ENCODE measurements around the gene HMX2.

Gene HMX2, protein sequence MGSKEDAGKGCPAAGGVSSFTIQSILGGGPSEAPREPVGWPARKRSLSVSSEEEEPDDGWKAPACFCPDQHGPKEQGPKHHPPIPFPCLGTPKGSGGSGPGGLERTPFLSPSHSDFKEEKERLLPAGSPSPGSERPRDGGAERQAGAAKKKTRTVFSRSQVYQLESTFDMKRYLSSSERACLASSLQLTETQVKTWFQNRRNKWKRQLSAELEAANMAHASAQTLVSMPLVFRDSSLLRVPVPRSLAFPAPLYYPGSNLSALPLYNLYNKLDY

DNA sequence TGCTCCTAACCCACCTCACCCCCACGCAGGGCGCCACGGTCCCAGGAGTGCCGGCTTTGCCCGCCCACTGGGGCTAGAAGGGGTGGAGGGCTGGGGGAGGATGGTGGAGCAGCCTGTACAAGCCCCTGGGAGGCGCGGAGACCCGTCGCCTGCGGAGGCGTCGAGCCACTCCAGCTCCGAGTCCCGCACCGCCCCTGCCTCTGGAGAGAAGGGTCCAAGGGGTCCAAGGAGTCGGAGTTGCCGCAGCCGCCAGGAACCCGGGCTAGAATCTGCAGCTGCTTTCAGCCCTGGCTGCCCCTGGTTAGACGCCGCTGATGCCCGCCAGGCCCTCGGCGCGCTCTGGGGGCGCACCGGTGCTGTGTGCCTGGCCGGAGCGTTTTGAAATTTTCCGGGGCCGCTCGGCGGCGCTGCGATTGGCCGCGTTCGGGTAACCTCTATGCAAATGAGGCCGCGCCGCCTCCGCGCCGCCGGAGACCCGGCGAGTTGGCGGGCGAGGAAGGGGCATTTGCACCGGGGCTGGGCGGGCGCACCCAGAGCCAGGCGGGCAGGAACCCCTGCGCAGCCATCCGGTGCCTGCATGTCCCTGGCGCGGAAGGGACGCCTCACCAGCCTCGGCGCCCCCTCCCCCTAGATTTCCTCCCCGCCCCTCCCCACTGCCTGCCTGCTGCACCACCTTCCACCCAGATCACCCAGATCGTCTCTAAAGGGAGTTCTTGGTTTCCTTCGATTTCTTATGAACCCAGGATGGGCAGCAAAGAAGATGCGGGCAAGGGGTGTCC, at the start of gene HMX2:
Gene HMX2, plus strand, starts transcription at position 502 of the 779 bp plus-strand sequence. Its CDS starts 243 bp downstream, at position 745.
- Histone ChIP-seq H3K4me3 (ENCODE audit: low read depth, low read length) (peak within 1 kb of the TSS; percentile 50), H3K27ac (ENCODE audit: low read depth, low read length) (no peak within 1 kb of the TSS), H3K36me3 (ENCODE audit: control insufficient read depth, insufficient read depth, low read length) (no peaks in the 10 kb centered on the region), H3K9me3 (ENCODE audit: control insufficient read depth, insufficient read depth, low read depth, low read length) (no peaks in the 10 kb centered on the region), H3K27me3 (ENCODE audit: control insufficient read depth, insufficient read depth, low read length) (peaks cover 100% of the 10 kb centered on the region), H3K9ac (ENCODE audit: low read length) (no peak within 1 kb of the TSS), H3K4me1 (ENCODE audit: control insufficient read depth, insufficient read depth, low read length) (peaks cover 55% of the 10 kb centered on the region)

DNA sequence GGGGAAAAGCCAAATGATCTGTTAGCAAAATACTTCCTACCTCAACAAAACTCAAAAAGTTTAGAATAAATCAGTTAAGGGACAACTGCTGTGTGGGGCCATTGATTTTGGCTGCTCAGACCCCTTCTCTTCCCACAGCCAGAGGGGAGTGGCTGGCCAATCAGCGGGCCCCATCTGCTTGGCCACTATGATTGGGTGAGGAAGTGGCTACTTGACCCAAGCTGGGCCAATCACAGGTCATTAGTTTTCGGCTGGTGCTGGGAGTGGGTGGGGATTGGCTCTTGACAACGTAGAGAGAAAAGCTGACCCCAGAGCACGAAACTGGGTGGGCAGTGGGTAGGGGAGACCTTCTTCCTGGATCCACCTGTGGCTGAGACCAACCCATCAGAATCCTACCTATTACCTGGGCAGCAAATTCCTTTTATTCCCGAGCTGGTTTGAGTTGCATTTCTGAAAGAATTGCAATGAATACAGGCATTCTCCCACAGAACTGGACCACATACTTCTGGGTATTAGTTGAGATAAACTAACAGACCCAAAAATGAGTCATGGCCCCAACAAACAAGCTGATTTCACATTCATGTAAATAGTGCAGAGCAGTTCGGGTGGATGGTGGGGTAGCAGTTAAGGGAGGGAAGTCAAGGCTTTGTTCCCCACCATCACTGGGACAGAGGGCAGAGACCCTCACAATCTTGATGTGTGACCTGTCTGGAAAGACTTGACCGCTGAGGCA, 47.7 kb upstream of the HMX2 start:
- Histone ChIP-seq H3K27me3 (ENCODE audit: control insufficient read depth, insufficient read depth, low read length) (peaks cover 10% of the 10 kb centered on the region; the same call in 1 of the 2 replicates), H3K4me3 (ENCODE audit: low read depth, low read length) (no peak overlapping the region), H3K4me1 (ENCODE audit: control insufficient read depth, insufficient read depth, low read length) (peaks cover 14% of the 10 kb centered on the region), H3K36me3 (ENCODE audit: control insufficient read depth, insufficient read depth, low read length) (no peaks in the 10 kb centered on the region), H3K9ac (ENCODE audit: low read length) (no peak overlapping the region), H3K27ac (ENCODE audit: low read depth, low read length) (no peak overlapping the region), H3K9me3 (ENCODE audit: control insufficient read depth, insufficient read depth, low read depth, low read length) (no peaks in the 10 kb centered on the region)

GRCh38 chr10:123101872-123102271, 46.1 kb upstream of the HMX2 start:
- Histone ChIP-seq H3K4me1 (ENCODE audit: control insufficient read depth, insufficient read depth, low read length) (peaks cover 14% of the 10 kb centered on the region), H3K4me3 (ENCODE audit: low read depth, low read length) (no peak overlapping the region), H3K27me3 (ENCODE audit: control insufficient read depth, insufficient read depth, low read length) (peaks cover 5% of the 10 kb centered on the region; the same call in 1 of the 2 replicates), H3K9ac (ENCODE audit: low read length) (no peak overlapping the region), H3K9me3 (ENCODE audit: control insufficient read depth, insufficient read depth, low read depth, low read length) (no peaks in the 10 kb centered on the region), H3K27ac (ENCODE audit: low read depth, low read length) (no peak overlapping the region), H3K36me3 (ENCODE audit: control insufficient read depth, insufficient read depth, low read length) (no peaks in the 10 kb centered on the region)

DNA sequence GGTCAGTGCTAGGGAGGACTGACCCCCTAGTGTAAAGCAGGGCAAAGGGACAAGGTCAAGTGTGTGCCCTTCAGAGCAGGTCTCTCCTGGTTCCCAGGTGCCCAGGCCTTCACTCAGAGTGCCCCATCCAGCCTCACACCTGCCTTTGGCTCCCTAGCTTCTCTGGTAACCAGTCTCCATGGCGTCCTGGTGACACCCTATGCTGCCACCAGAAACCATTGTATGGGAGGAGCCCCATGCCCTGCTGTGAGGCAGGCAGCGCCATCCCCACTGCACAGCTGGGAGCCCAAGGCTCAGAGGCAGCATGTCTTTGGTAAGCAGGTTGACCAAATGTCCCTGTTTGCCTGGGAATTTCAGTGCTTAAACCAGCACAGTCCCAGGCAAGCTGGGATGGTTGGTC, 45.3 kb upstream of the HMX2 start:
- Histone ChIP-seq H3K4me3 (ENCODE audit: low read depth, low read length) (no peak overlapping the region), H3K27ac (ENCODE audit: low read depth, low read length) (no peak overlapping the region), H3K27me3 (ENCODE audit: control insufficient read depth, insufficient read depth, low read length) (no peaks in the 10 kb centered on the region), H3K4me1 (ENCODE audit: control insufficient read depth, insufficient read depth, low read length) (peaks cover 14% of the 10 kb centered on the region), H3K9me3 (ENCODE audit: control insufficient read depth, insufficient read depth, low read depth, low read length) (no peaks in the 10 kb centered on the region), H3K36me3 (ENCODE audit: control insufficient read depth, insufficient read depth, low read length) (no peaks in the 10 kb centered on the region), H3K9ac (ENCODE audit: low read length) (no peak overlapping the region)

- H3K27ac ChIP-seq (ENCODE audit: low read depth, low read length) = no peak overlapping the region
- no peaks in the 10 kb centered on the region for H3K9me3 ChIP-seq (ENCODE audit: control insufficient read depth, insufficient read depth, low read depth, low read length)
- H3K9ac ChIP-seq (ENCODE audit: low read length) = no peak overlapping the region
- no peaks in the 10 kb centered on the region for H3K36me3 ChIP-seq (ENCODE audit: control insufficient read depth, insufficient read depth, low read length)
- peaks cover 14% of the 10 kb centered on the region for H3K4me1 ChIP-seq (ENCODE audit: control insufficient read depth, insufficient read depth, low read length)
- no peak overlapping the region for H3K4me3 ChIP-seq (ENCODE audit: low read depth, low read length)
- no peaks in the 10 kb centered on the region for H3K27me3 ChIP-seq (ENCODE audit: control insufficient read depth, insufficient read depth, low read length)
These were observed 44.0 kb upstream of the HMX2 start for GRCh38 chr10:123103944-123104343.

- Histone ChIP-seq H3K9me3 (ENCODE audit: control insufficient read depth, insufficient read depth, low read depth, low read length) (no peaks in the 10 kb centered on the region), H3K9ac (ENCODE audit: low read length) (no peak overlapping the region), H3K27me3 (ENCODE audit: control insufficient read depth, insufficient read depth, low read length) (no peaks in the 10 kb centered on the region), H3K4me1 (ENCODE audit: control insufficient read depth, insufficient read depth, low read length) (peaks cover under 1% of the 10 kb centered on the region; the same call in 1 of the 2 replicates), H3K27ac (ENCODE audit: low read depth, low read length) (no peak overlapping the region), H3K4me3 (ENCODE audit: low read depth, low read length) (no peak overlapping the region), H3K36me3 (ENCODE audit: control insufficient read depth, insufficient read depth, low read length) (no peaks in the 10 kb centered on the region)
These were observed 38.5 kb upstream of the HMX2 start for GRCh38 chr10:123109466-123109865.

DNA sequence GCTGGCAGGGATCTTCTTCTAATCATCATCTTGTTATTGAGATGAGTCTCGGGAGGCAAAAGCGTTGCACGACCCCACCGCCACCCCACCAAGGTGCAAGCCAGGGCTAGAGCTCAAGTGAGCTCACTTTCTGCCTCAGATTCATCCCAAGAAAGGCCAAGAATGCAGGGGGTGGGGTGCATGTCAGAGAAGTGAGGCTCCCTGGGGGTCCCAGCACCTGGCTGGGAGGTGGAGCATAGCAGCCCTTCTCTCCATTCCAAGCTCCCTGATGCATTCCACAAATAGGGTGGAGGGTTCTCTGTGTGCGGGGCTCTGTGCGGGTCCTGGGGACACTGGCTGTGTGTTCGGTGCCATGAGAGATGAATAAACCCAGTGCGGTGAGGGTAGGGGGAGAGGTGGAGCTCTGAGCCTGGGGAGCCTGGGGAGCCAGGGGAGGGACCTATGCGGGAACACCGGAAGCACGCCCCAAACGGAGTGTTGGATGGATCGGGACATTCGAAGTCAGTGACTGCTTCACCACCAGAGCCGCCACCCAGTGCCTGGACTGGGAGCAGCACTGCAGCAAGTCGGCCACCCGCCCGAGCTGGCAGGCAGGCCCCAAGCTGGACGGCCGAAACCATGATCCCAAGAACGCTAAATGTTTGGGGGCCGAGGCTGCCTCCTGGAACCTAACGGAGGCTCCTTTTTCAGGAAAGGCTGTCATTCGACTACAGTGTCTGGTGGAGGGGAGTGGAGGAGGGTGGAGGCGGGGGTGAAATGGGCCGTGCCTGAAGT, 30.1 kb upstream of the HMX2 start:
- H3K4me1 ChIP-seq (ENCODE audit: control insufficient read depth, insufficient read depth, low read length) = peaks cover 11% of the 10 kb centered on the region
- H3K36me3 ChIP-seq (ENCODE audit: control insufficient read depth, insufficient read depth, low read length) = no peaks in the 10 kb centered on the region
- H3K27ac ChIP-seq (ENCODE audit: low read depth, low read length) = no peak overlapping the region

GRCh38 chr10:123119081-123119480, 28.9 kb upstream of the HMX2 start:
- Histone ChIP-seq H3K9me3 (ENCODE audit: control insufficient read depth, insufficient read depth, low read depth, low read length) (no peaks in the 10 kb centered on the region), H3K27me3 (ENCODE audit: control insufficient read depth, insufficient read depth, low read length) (peaks cover 34% of the 10 kb centered on the region), H3K4me3 (ENCODE audit: low read depth, low read length) (no peak overlapping the region), H3K27ac (ENCODE audit: low read depth, low read length) (no peak overlapping the region), H3K36me3 (ENCODE audit: control insufficient read depth, insufficient read depth, low read length) (no peaks in the 10 kb centered on the region), H3K4me1 (ENCODE audit: control insufficient read depth, insufficient read depth, low read length) (peaks cover 11% of the 10 kb centered on the region), H3K9ac (ENCODE audit: low read length) (no peak overlapping the region)

More for the DNA sequence above, 30.1 kb upstream of the HMX2 start:
- Histone ChIP-seq H3K27me3 (ENCODE audit: control insufficient read depth, insufficient read depth, low read length) (peaks cover 31% of the 10 kb centered on the region), H3K4me3 (ENCODE audit: low read depth, low read length) (peak overlapping the region; percentile 25; the same call in 1 of the 2 replicates), H3K9me3 (ENCODE audit: control insufficient read depth, insufficient read depth, low read depth, low read length) (no peaks in the 10 kb centered on the region), H3K9ac (ENCODE audit: low read length) (no peak overlapping the region)

DNA sequence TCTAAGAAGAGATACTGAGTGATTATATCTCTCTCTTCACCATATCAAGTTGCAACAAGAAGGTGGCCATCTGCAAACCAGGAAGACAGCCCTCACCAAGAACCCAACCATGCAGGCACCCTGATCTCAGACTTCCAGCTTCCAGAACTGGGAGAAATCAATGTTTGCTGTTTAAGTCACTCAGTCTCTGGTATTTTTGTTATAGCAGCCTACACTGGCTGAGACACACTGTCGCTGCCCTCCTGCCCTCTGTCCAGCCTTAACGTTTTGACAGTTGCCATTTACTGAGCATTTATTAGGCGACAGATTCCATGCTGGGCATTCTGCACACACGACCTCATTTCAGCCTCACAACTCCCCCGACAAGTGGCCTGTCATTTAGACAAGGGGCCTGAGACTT, 21.7 kb upstream of the HMX2 start:
- H3K9me3 ChIP-seq (ENCODE audit: control insufficient read depth, insufficient read depth, low read depth, low read length) = peaks cover 5% of the 10 kb centered on the region; the same call in 1 of the 2 replicates
- H3K4me1 ChIP-seq (ENCODE audit: control insufficient read depth, insufficient read depth, low read length) = 0 out of 2 replicates have a peak, but pooled peaks cover 5% of the 10 kb centered on the region
- no peak overlapping the region for H3K4me3 ChIP-seq (ENCODE audit: low read depth, low read length)
- H3K27me3 ChIP-seq (ENCODE audit: control insufficient read depth, insufficient read depth, low read length) = peaks cover 72% of the 10 kb centered on the region
- no peak overlapping the region for H3K9ac ChIP-seq (ENCODE audit: low read length)
- no peak overlapping the region for H3K27ac ChIP-seq (ENCODE audit: low read depth, low read length)
- H3K36me3 ChIP-seq (ENCODE audit: control insufficient read depth, insufficient read depth, low read length) = no peaks in the 10 kb centered on the region

DNA sequence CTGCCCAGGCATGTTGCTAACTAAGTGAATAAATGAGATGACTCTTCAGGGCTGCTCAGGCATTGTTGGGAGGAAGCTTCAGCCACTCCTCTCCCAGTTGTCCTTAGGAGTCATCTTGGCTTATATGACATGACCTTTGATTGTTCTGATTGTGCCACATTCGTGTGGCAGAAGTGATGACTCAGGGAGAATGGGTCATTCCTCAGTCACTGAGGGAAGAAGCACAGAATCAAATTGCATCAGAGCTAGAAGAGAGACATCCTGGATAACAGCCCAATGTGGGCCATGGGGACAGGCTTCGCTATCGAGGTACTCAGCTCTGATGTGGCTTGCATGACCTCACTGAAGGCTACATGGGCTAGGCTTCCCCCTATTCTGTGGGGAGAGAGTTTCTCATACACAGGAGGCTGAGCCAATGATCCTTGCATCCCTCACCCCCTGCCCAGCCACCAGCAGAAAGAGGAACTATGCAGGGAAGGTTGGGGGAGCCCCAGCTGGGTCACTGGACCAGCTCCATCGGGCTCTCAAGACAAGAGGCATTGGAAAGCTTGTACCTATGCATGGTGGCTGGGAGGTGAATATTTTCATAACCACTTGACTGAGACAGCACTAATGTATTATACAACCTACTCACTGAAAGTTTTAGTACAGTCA, 18.2 kb upstream of the HMX2 start:
- Histone ChIP-seq H3K9ac (ENCODE audit: low read length) (no peak overlapping the region), H3K9me3 (ENCODE audit: control insufficient read depth, insufficient read depth, low read depth, low read length) (peaks cover 5% of the 10 kb centered on the region; the same call in 1 of the 2 replicates), H3K27ac (ENCODE audit: low read depth, low read length) (no peak overlapping the region), H3K36me3 (ENCODE audit: control insufficient read depth, insufficient read depth, low read length) (no peaks in the 10 kb centered on the region), H3K4me3 (ENCODE audit: low read depth, low read length) (no peak overlapping the region), H3K27me3 (ENCODE audit: control insufficient read depth, insufficient read depth, low read length) (peaks cover 95% of the 10 kb centered on the region), H3K4me1 (ENCODE audit: control insufficient read depth, insufficient read depth, low read length) (peaks cover 16% of the 10 kb centered on the region)

Data from HUES6 (cell line).